ENCODE data around the gene SLC2A4RG.

- TF ChIP-seq POLR2A (IDR thresholded peaks at IDR 0.05; ENCODE audit: low read depth, low read length) (no peak), CTCF (IDR thresholded peaks at IDR 0.05; ENCODE audit: extremely low read depth in 1 of 2, insufficient read depth in 1 of 2, low read depth in 1 of 2, low read length in 2 of 2) (no peak), GATA2 (IDR thresholded peaks at IDR 0.05; ENCODE audit: insufficient read depth, insufficient read length, low read depth, low read length) (no peak), EZH2 (IDR thresholded peaks at IDR 0.05; ENCODE audit: borderline replicate concordance, low read depth, low read length, severe bottlenecking) (no peak), POLR2AphosphoS5 (IDR thresholded peaks at IDR 0.05; ENCODE audit: insufficient read depth, low read depth, low read length) (no peak), JUN (IDR thresholded peaks at IDR 0.05; ENCODE audit: borderline replicate concordance, insufficient read depth, insufficient read length, low read depth) (no peak)
Observed at GRCh38 chr20:63767886-63768285, 28.3 kb downstream of the SLC2A4RG start.
